Activated T-helper 2 cell treated with anti-CD3 and anti-CD28 coated beads, Interferon-gamma antibody, Interleukin-2, Interleukin-4, amounts not matched to agents 10 μg/mL and 5 μg/mL and 100 μg/mL, durations not matched to agents 14 hours and 24 hours and 36 hours (primary cell): Measurements from ENCODE around the gene CUL9. TPM values are rescaled to one million over a fixed set of nuclear protein-coding genes. Genes with fewer than 3 reads are reported as not detected.

Experiments used
- DNase-seq: peaks from one replicate; pipeline ENCODE4 v3.0.0; 2021; ENCODE audit warnings: low spot score
- H3K27ac Mint-ChIP-seq: one replicate; pipeline ENCODE4 v1.8.0; 2021; ENCODE audit warnings: mixed read lengths
- H3K27me3 Mint-ChIP-seq: one replicate; pipeline ENCODE4 v1.8.0; 2021; ENCODE audit warnings: low read depth, mixed read lengths
- H3K36me3 Mint-ChIP-seq: one replicate; pipeline ENCODE4 v1.8.0; 2021; ENCODE audit warnings: low read depth, mixed read lengths
- H3K4me1 Mint-ChIP-seq: one replicate; pipeline ENCODE4 v1.8.0; 2021; ENCODE audit warnings: low read depth, mixed read lengths
- H3K4me3 Mint-ChIP-seq: one replicate; pipeline ENCODE4 v1.8.0; 2021; ENCODE audit warnings: low read depth, mild to moderate bottlenecking, moderate library complexity, mixed read lengths
- H3K9me3 Mint-ChIP-seq: one replicate; pipeline ENCODE4 v1.8.0; 2021; ENCODE audit warnings: mixed read lengths
- intact Hi-C: fragments of 100-400 bp; cut with micrococcal nuclease; formaldehyde crosslinking; loops from one replicate; pipeline ENCODE4 v1.15.1; 2023
- total RNA-seq: library from RNA; stranded (reverse); gene quantifications from 2 replicates; pipeline ENCODE4 v1.2.3, GENCODE V29; 2022

Gene CUL9
- total RNA-seq, 1 donor from 2014 or later = 34.3 TPM

DNA sequence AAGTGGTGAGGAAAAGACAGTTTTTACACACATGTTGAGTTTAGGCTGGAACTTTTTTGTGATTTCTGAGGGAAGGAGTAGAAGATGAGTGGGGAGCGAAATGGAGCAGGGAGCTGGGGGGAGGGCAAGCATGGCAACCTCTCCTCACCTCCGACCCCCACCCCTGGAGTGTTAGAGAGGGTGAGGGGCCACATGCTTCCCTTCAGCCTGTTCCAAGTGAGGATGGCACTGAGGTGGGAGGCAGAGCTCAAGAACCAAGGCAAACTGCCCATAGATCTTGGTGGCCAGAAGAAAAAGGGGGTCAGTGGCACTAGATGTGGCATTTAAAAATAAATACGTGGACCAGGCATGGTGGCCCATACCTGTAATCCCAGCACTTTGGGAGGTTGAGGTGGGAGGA lies 66.1 kb downstream of the CUL9 start:
- intact Hi-C loops = no loop called here
- Mint-ChIP-seq H3K4me3 (peak overlapping the region; percentile 77), H3K36me3 (no peaks in the 10 kb centered on the region), H3K27me3 (peaks cover 19% of the 10 kb centered on the region), H3K9me3 (no peaks in the 10 kb centered on the region), H3K4me1 (peaks cover 28% of the 10 kb centered on the region), H3K27ac (peak overlapping the region; percentile 77)
- DNase-seq = no peak

DNA sequence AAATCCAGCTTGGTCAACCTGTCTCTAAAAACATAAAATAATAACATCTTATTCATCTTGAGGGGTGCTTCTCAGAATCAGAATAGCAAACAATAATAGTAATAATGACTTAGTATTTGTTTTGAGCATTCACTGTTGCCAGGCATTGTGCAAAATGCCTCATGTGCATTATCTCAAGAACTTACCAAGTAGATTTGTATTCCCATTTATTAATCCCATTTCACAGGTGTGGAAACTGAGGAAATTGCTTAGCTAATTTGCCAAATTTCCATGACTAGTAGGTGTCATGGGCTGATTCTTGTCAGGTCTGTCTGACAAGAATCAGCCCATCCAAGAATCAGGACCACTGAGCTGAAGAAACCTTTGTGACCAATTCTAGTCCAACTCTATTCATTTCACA lies 66.8 kb downstream of the CUL9 start:
- peaks cover 19% of the 10 kb centered on the region for H3K27me3 Mint-ChIP-seq
- intact Hi-C loops = no loop called here
- H3K4me1 Mint-ChIP-seq = peaks cover 29% of the 10 kb centered on the region
- H3K4me3 Mint-ChIP-seq = no peak overlapping the region
- no peaks in the 10 kb centered on the region for H3K36me3 Mint-ChIP-seq
- H3K27ac Mint-ChIP-seq = no peak overlapping the region
- H3K9me3 Mint-ChIP-seq = no peaks in the 10 kb centered on the region
- no peak for DNase-seq

DNA sequence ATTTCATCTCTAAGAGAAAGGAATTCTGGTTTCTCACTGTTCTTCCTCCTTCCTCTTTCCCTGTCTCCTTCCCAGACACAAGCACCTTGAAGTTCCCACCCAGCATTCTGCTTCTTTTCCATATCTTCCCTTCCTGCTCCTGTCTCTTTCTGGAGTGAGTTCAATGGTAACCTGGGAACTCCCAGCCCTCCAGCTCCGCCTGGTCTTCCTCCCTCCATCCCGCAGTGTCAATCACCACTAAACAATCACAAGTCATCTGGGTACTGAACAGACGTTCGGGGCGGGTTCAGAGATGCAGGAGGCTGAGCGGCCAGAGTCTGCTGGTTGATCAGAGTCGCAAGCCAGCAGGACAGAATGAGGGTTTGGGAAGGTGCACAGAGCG lies 69.0 kb downstream of the CUL9 start:
- Mint-ChIP-seq H3K4me1 (peaks cover 43% of the 10 kb centered on the region), H3K36me3 (no peaks in the 10 kb centered on the region), H3K27ac (no peak overlapping the region), H3K4me3 (no peak overlapping the region), H3K27me3 (peaks cover 19% of the 10 kb centered on the region), H3K9me3 (no peaks in the 10 kb centered on the region)
- DNase-seq = no peak
- intact Hi-C loops = loop anchor here (5.0 kb wide), 1 partner anchor 116 kb away; the partner anchor contains the start of gene ZNF318

DNA sequence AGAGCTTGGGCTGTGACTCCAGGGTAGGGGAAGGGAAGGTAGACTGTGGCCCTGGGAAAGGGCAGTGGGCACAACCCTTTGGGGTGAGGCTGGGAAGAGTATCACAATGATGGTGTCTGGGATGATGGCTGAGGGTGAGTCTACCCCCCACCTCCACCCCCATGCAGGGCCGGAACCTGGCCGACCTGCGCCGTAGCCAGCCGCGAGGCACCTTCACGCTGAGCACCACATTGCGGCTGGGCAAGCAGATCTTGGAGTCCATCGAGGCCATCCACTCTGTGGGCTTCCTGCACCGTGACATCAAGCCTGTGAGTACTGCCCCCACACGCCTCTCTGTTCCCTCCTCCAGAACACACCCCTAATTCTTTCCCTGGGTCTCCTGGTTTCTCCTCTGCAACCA lies 71.4 kb downstream of the CUL9 start:
- Mint-ChIP-seq H3K9me3 (no peaks in the 10 kb centered on the region), H3K4me1 (peaks cover 46% of the 10 kb centered on the region), H3K27ac (peak overlapping the region; percentile 44), H3K36me3 (no peaks in the 10 kb centered on the region), H3K4me3 (no peak overlapping the region), H3K27me3 (peaks cover 16% of the 10 kb centered on the region)
- intact Hi-C loops = loop anchor here (5.0 kb wide), 1 partner anchor 114 kb away; the partner anchor contains the start of gene ZNF318
- DNase-seq = no peak

DNA sequence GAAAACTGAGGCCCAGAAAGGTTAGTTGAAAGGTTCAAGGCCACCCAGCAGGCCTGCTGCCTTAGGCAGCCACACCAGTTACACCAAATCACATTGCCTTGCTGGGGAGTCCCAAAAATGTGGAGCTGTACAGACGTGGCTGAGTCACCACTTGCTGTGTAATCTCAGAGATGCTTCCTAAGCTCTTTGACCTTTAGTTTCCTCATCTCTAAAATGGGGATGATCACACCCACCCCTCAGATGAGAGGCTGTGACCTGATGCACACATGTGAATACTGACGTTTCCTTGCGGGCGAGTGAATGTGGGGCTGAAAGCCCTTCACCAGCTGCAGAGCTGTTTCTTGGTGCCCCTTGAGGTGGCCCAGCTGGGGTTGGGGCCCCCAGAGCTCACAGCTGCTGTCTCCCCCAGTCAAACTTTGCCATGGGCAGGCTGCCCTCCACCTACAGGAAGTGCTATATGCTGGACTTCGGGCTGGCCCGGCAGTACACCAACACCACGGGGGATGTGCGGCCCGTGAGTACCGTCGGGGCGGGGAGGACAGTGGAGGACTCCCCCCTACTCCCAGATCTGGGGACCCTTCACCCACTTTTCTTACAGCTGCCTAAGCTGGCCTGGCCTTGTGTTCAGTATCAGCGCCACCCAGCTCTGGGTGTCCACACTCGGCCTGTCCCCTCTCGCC lies 72.3 kb downstream of the CUL9 start:
- Mint-ChIP-seq H3K9me3 (no peaks in the 10 kb centered on the region), H3K27me3 (peaks cover 16% of the 10 kb centered on the region), H3K27ac (peak overlapping the region; percentile 69), H3K4me3 (no peak overlapping the region), H3K4me1 (peaks cover 46% of the 10 kb centered on the region), H3K36me3 (no peaks in the 10 kb centered on the region)
- no peak for DNase-seq
- intact Hi-C loops = loop anchor here (2.0 to 5.0 kb wide), 2 partner anchors 29 to 113 kb away; partner anchors contain the start of gene ZNF318

DNA sequence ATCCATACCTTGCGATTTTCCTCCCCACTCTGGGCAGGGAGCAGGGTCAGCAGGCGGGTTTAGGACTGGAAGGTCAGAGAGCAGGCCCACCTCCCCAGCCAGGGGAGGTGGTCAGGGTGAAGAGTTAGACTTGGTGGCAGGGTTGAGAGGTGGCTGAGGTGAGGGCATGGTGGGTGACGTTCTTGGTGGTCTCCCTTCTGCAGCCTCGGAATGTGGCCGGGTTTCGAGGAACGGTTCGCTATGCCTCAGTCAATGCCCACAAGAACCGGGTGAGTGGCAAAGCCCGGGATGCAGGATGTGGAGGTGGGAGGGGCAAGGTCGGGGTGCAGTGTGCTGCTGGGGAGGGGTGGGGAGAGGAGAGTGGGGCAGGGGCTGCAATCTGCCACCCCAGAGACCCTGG lies 72.8 kb downstream of the CUL9 start:
- Mint-ChIP-seq H3K4me1 (peaks cover 46% of the 10 kb centered on the region), H3K4me3 (no peak overlapping the region), H3K9me3 (no peaks in the 10 kb centered on the region), H3K27ac (peak overlapping the region; percentile 14), H3K27me3 (peaks cover 16% of the 10 kb centered on the region), H3K36me3 (no peaks in the 10 kb centered on the region)
- DNase-seq = no peak
- intact Hi-C loops = loop anchor here (2.0 to 5.0 kb wide), 2 partner anchors 30 to 112 kb away; partner anchors contain the start of gene ZNF318

DNA sequence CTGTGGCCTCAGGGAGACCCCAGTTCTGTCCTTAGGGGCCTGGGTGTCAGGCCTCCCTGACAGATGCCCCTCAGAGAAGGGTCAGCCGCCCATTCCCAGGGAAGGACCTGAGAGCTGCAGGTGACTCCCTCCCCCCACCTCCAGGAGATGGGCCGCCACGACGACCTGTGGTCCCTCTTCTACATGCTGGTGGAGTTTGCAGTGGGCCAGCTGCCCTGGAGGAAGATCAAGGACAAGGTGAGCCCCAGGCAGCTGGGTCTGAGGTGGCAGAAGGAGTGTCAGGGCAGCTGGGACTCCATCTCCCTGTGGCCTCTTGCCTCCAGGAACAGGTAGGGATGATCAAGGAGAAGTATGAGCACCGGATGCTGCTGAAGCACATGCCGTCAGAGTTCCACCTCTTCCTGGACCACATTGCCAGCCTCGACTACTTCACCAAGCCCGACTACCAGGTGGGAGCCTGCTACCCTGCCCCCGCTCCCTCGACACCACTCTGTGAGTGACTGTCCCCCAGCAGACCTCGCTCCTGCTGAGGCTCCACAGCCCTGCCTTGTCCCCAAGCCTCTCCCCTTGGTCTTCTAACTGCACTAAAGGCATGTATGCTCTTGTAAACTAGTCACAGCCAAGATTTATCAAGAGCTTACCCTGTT lies 73.5 kb downstream of the CUL9 start:
- Mint-ChIP-seq H3K27me3 (peaks cover 16% of the 10 kb centered on the region), H3K4me3 (no peak overlapping the region), H3K27ac (peak overlapping the region; percentile 41), H3K36me3 (no peaks in the 10 kb centered on the region), H3K9me3 (no peaks in the 10 kb centered on the region), H3K4me1 (peaks cover 46% of the 10 kb centered on the region)
- intact Hi-C loops = loop anchor here (2.0 kb wide), 1 partner anchor 31 kb away; no protein-coding TSS in a partner anchor
- DNase-seq = no peak

DNA sequence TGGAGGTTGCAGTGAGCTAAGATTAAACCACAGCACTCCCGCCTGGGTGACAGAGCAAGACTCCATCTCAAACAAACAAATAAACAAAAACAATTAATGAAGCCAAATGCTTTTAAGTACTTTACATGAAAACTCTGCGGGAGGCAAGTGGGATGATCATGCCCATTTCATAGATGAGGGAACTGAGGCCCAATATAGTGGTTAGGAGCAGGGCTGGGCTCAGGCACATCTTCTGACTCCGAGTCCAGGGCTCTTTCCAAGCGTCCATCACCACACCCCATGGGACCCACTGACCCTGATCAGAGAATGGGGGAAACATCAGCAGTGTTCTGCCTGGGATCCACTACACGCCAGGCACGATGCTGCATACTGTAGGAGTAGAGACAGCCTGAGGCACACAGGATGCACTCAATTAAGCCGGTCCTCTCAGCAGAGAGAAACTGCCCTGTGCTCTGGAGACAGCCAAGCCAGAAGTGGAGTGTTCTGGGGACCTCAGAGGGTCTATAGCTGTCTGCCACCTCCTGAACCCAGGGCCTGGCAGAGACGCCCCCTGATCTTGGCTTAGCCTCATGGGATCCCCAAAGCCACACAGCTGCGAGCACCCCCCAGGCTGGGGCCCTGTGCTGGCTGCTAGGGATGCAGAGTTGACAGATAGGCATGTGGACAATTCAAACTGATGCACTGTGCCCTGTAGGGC lies 74.8 kb downstream of the CUL9 start:
- Mint-ChIP-seq H3K4me3 (no peak overlapping the region), H3K4me1 (peaks cover 33% of the 10 kb centered on the region), H3K27me3 (peaks cover 3% of the 10 kb centered on the region), H3K27ac (peak overlapping the region; percentile 74), H3K36me3 (no peaks in the 10 kb centered on the region), H3K9me3 (no peaks in the 10 kb centered on the region)
- no peak for DNase-seq
- intact Hi-C loops = no loop called here

DNA sequence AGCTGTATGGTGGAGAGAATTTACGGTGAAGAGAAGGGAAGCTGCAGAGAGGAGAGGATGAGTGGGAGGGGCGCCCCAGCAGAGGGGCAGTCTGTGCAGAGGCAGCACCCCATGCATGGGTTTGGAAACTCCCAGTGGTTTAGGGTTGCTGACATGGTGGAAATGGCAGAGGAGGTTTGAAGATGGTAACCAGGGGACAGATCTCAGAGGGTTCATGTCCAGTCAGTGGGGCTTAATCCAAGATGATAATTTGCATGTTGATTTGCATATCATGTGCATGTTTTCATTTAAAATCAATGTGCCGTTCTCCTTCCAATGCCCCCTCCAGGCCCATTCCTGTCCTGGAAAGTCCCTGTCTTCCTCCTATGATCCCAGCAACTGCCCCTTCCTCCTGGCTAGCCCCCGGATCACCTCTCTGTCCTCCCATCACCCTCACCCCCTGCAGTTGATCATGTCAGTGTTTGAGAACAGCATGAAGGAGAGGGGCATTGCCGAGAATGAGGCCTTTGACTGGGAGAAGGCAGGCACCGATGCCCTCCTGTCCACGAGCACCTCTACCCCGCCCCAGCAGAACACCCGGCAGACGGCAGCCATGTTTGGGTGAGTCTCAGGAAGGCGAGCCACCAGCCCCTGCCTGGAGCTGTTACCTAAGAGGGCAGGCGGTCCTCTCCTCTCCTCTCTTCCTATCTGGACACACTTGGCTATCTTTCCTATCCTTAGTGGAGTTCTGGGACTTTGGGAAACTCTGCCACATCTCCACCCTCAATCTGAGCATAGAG lies 75.6 kb downstream of the CUL9 start:
- no peak overlapping the region for H3K4me3 Mint-ChIP-seq
- peaks cover 33% of the 10 kb centered on the region for H3K4me1 Mint-ChIP-seq
- H3K27ac Mint-ChIP-seq = peak overlapping the region; percentile 74
- intact Hi-C loops = no loop called here
- DNase-seq = no peak
- H3K36me3 Mint-ChIP-seq = no peaks in the 10 kb centered on the region
- H3K9me3 Mint-ChIP-seq = no peaks in the 10 kb centered on the region
- H3K27me3 Mint-ChIP-seq = no peaks in the 10 kb centered on the region

DNA sequence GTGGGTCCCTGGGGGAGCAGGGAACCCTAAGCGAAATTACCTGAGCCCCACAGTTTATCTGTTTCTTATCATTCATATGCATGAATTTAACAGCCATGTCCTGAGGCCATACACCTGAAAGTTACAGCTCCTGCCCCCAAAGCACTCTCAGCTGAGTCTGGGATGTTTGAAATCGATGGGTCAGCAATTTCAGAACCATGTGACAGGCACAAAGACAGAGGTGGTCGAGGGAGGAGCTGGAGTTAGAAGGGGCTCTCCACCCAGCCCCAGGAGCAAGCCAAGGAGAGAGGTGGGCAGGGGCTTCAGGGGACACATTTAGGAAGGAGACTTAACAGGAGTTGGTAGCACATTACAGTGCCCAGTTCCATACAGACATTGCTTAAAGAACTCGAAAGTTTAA lies 76.2 kb downstream of the CUL9 start:
- H3K27ac Mint-ChIP-seq = peak overlapping the region; percentile 74
- H3K36me3 Mint-ChIP-seq = no peaks in the 10 kb centered on the region
- DNase-seq = no peak
- H3K4me1 Mint-ChIP-seq = peaks cover 30% of the 10 kb centered on the region
- no peaks in the 10 kb centered on the region for H3K9me3 Mint-ChIP-seq
- no peak overlapping the region for H3K4me3 Mint-ChIP-seq
- no peaks in the 10 kb centered on the region for H3K27me3 Mint-ChIP-seq
- intact Hi-C loops = no loop called here

DNA sequence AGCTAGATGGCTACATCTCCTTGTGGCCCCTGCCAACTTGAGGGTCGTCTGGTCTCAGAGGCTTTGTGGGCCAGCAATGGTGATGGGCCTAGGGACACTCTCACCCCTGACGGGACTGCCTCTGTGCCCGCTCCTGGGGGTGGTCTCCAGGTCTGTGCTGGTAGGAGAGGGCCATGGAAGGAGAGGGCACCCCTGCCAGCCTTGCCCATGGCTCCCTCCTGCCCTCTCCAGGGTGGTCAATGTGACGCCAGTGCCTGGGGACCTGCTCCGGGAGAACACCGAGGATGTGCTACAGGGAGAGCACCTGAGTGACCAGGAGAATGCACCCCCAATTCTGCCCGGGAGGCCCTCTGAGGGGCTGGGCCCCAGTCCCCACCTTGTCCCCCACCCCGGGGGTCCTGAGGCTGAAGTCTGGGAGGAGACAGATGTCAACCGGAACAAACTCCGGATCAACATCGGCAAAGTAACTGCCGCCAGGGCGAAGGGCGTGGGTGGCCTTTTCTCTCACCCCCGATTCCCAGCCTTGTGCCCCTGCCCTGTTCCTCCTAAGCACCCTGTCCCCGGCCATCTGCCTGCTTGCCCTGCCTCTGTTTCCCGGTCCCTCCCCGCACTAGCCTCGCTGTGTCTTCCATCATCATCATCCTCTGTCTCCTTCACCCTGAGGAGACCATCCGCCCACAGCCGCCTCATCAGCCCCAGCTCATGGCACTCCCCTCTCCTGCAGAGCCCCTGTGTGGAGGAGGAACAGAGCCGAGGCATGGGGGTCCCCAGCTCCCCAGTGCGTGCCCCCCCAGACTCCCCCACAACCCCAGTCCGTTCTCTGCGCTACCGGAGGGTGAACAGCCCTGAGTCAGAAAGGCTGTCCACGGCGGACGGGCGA lies 77.1 kb downstream of the CUL9 start:
- H3K4me1 Mint-ChIP-seq = peaks cover 26% of the 10 kb centered on the region
- peak overlapping the region; percentile 6 for H3K27ac Mint-ChIP-seq
- H3K9me3 Mint-ChIP-seq = no peaks in the 10 kb centered on the region
- no peak for DNase-seq
- intact Hi-C loops = no loop called here
- H3K36me3 Mint-ChIP-seq = no peaks in the 10 kb centered on the region
- no peak overlapping the region for H3K4me3 Mint-ChIP-seq
- H3K27me3 Mint-ChIP-seq = no peaks in the 10 kb centered on the region

DNA sequence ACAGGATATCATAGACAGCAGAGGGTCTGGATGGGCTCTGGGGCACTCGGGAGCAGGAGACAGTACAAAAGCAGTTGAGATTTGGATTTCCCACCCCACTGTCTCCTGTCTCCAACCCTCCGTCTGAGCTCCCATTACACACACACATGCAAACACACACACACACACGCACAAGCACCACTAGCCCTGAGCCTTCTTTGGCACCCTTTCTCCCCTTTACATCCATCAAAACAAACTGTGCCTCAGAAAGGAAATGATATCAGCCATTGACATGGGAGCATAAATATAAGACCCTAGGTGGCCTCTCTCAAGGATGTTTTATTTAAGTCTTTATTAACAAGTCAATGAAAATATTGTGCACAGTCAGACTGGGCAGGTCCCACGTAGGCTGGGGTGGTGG lies 78.8 kb downstream of the CUL9 start:
- Mint-ChIP-seq H3K27me3 (no peaks in the 10 kb centered on the region), H3K4me1 (peaks cover 16% of the 10 kb centered on the region), H3K27ac (no peak overlapping the region), H3K4me3 (no peak overlapping the region), H3K36me3 (no peaks in the 10 kb centered on the region), H3K9me3 (no peaks in the 10 kb centered on the region)
- no peak for DNase-seq
- intact Hi-C loops = loop anchor here (5.0 kb wide), 1 partner anchor 137 kb away; no protein-coding TSS in a partner anchor
